HG03378 (cell line): ENCODE results near the gene DIAPH3.

Experiments used
- ATAC-seq: cut with Tn5 transposase; IDR thresholded peaks from one replicate; pipeline ENCODE4 v1.9.1; 2021; ENCODE audit warnings: mild to moderate bottlenecking, moderate library complexity; ENCODE audit not compliant: unreplicated experiment

The DIAPH3 gene

DNA sequence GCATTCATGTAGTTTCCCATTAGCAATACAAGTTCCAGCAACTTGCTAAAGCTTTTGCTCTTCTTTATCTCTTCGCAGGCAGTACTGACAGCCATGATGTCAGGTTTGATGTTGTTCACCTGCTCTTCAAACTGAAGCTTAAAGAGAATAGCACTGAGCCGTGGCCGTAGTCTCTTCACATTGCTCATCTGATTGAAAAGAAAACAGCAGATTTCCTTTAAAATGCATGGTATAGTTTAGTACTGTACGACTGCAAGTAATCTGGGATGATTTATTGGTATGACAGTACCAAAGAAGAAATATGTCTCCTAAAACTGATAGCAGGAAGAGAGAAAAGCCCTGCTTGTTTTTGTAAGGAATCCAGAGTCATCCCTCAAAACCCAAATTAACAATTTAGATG is 284.4 kb downstream of the DIAPH3 start:
- no peak for ATAC-seq

GRCh38 chr13:59877933-59878332 is 285.8 kb downstream of the DIAPH3 start:
- ATAC-seq: no peak

DNA sequence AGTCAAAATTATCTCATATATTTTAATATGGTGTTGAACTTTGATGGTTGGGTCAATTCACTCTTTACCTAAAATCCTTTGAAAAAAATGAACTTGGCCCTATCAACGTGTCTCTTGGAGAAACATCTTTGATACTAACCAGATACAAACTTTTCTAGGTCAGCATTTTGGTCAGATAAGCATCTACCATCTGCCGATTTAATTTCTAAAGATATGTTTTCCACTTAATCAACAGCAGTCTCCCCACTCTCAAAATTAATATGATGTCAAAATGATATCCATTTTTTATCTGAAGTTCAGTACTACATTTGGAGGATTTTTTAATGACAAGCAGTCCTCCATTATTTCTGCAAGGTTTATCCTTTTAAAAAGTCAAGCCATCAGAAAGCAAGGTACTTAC is 288.8 kb downstream of the DIAPH3 start:
- ATAC-seq: no peak

DNA sequence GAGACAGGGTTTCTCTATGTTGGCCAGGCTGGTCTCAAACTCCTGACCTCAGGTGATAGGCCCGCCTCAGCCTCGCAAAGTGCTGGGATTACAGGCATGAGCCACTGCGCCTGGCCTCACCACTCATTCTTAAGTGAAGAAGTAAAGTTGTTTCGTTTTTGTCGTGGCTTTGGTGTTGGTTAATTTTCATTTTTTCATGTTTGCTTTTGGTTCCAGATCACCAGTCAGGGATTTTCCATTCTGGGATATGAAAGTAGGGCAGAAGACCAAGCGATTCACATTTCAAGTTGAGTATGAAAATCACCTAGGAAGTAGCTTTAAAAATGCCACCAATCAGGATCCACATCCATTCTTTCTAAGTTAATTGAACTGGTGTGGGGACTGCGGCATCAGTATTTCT is 289.9 kb downstream of the DIAPH3 start:
- no peak for ATAC-seq

- ATAC-seq: no peak
Measured at GRCh38 chr13:59873309-59873708, 290.4 kb downstream of the DIAPH3 start.

GRCh38 chr13:59867867-59868266 is 295.9 kb downstream of the DIAPH3 start:
- ATAC-seq: no peak

DNA sequence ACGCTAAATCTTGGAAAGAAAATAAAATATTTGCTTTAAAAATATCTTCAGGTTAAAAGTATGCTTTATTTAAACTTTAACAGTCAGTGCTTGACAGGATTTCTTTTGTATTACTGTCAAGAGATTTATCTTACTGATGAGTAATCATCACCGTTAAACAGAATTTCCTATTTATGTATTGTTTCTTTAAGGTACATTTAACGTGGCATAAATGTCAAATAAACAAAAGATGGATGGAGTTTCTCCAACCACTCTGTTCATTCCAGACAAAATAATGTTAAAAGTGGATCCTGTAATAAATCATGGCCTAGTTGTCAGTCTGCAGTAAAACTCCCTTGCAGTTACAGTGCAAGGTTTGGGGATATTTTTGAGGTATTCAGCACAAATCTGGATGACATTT is 298.3 kb downstream of the DIAPH3 start:
- no peak for ATAC-seq

GRCh38 chr13:59863621-59864020 is 300.1 kb downstream of the DIAPH3 start:
- no peak for ATAC-seq

DNA sequence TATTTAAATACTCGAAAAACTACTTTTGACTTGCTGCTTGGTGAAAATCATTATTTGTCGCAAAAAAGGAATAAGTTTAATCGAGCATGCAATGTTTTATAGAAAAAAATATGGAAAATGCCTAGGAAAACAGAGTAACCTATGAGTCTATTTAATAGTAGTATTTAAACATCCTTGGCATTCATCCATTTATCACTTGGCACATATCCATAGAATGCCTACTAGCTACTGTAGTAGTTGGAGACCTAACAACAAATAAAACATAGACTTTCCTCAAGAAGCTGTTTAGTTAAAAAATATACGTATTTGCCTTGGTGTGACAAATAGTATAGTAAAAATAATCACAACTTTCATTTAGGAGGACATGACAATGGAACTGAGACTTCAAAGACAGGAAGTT is 302.1 kb downstream of the DIAPH3 start:
- no peak for ATAC-seq

- ATAC-seq: no peak
Measured at GRCh38 chr13:59856281-59856810, 307.4 kb downstream of the DIAPH3 start.

DNA sequence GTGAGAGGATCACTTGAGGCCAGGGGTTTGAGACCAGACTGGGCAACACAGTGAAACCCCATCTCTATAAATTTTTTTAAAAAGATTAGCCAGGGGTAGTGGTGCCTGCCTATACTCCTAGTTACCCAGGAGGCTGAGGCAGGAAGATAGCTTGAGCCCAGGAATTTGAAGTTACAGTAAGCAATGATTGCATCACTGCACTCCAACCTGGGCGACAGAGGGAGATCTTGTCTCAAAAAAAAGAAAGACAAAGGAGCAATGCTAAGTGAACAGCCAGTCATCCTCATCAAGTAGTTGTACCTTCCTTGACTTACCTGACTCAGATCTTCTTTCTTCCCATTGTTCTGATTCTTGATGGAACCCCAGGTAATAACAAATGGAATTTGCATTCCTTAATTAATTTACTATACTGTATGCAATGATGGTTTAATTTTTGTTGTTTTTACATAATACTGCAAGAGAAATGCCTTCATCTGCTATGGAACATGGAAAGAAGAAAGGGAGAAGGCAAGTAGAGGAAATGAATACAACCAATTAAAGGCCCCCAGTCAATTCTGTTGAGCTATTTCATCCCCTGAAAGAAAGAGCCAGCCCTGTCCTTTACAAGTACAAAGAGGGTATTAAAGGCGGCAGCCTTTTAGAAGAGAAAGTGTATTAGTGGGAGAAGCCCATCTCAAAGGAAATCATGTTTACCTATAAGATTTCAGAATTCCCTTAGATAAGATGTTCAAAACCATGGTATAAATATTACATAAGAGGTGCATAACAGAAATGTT is 316.7 kb downstream of the DIAPH3 start:
- ATAC-seq: no peak

DNA sequence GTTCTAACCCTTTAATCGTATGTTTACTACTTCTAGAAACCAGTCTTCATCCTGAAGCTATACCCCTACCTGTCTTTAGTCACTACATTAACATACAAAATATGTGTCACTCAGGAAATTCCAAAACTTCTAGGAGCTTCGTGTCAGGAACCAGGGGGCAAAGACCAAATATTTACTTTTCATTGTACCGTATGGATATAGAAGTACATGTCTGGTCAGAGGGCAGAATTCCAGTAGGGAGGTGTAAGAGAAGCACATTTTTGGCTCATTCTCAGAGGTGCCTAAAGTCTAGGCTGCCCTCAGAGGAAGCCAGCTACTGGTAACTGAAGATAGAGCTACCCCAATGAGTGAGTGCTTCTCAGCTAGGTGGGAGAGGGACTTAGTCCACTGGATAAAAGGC is 320.7 kb downstream of the DIAPH3 start:
- ATAC-seq: no peak

DNA sequence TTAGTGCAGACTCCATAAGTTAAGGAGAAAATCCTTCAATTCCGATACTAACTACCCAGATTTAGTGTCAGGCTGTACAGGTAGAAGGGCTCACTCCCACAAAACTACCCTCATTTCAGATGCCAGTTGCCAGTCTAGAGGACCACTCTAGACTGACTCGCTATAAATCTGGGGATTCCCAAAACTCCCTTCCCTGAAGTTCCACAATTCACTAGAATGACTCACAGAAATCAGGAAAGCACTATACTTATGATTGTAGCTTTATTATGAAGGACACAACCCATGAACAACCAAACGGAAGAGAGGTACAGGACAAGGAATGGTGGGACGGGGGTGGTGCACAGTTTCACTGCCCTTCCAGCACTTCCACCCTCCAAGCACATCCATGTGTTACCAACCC is 321.2 kb downstream of the DIAPH3 start:
- no peak for ATAC-seq

DNA sequence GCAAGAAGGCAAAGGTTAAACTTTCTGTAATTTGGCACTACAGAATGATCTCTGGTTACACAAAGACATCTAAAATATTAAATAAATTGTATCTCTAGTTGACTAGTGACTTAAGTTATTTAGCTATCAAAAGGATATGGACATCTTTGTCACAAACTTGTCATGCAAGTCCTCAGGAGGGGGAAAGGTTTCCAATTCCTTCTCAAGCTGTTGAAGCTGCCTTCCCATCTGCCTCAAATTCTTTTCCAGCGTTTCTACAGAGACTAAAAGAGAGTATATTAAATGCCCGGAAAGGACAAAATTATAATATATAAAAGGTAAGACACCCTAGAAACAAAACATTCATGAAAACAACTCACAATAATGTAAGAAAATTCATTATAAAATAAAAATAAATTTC is 324.5 kb downstream of the DIAPH3 start:
- no peak for ATAC-seq

GRCh38 chr13:59837101-59837500 is 326.6 kb downstream of the DIAPH3 start:
- ATAC-seq: no peak

- ATAC-seq: no peak
Measured at GRCh38 chr13:59835569-59835968, 328.2 kb downstream of the DIAPH3 start.

GRCh38 chr13:59834801-59835200 is 328.9 kb downstream of the DIAPH3 start:
- ATAC-seq: no peak

DNA sequence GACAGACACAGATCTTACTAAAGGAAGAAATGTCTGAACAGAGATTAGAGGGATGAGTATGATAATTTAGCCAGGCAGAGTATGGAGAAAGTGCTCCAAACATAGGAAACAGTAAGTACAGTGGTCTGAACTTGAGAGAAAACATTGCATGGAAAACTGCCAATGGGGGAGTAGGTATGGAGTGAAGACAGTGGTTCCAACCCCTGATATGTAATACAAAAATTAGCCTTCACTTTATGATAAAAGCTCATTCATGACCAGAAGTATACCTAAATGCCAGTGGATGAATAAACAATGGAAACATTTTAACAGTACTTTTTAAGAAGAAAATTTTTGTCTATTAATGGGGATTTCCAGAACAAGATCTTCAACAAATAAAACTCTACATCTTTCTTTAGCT is 334.0 kb downstream of the DIAPH3 start:
- ATAC-seq: no peak

DNA sequence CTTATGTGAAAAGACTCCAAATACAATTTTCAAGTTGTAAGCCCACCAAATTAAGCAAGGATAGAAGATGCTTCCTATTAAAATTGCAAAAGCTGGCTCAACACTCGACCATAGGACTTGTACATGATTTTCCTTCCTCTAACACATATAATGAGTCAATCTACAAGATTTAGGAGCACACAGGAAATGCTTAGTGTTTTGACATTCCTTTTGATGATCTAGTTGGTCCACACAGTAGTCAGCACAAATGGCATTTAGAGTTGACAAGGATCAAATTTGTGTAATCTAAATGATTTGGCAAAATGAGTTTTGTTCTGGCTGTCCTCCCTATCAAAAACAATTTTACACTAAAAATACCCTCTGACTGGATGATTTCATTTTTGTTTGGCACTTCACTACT is 340.2 kb downstream of the DIAPH3 start:
- no peak for ATAC-seq

DNA sequence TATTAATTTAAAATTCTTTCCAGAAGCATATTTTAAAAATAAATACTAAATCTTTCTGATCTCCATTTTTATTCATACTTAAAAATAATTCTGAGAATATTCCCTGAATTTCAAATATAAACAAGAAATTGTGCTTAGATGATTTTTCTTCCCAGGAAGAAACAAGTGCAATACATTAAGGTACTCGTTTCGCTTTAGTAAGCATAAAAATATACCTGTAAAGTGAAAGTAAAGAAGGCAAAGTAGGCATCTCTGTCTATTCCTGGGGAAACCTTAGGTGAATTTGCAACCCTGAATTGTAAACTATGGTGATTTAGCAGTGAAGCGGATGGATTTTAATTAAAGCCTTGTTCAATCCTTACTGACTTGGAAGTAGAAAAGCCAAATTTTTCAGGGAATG is 354.2 kb downstream of the DIAPH3 start:
- no peak for ATAC-seq

DNA sequence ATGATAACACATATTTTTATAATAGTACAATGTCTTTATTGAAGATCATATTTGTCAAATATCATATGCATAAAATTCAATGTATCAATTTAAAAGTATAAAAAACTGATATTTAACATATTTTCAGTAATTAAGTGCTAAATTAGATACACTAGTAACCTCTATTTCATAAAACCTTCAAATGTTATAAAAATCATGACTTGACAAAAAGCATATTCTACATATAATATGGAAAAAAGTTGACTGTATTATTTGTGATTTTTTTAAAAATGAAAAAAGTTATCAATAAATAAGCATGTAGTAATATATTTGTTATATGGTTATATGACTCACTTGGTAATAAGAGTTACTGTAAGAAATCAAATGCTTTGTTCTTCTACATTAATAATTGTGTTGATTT is 356.9 kb downstream of the DIAPH3 start:
- no peak for ATAC-seq

- no peak for ATAC-seq
Measured at GRCh38 chr13:59801107-59801880, 362.4 kb downstream of the DIAPH3 start.
